ENCODE results near the gene ZNF221. TPM values are rescaled to one million over a fixed set of nuclear protein-coding genes. Genes with fewer than 3 reads are reported as not detected.

The ZNF221 gene
- total and polyA plus RNA-seq, 2 experiments from 2014 or later: 1.5 to 9.2 TPM

DNA sequence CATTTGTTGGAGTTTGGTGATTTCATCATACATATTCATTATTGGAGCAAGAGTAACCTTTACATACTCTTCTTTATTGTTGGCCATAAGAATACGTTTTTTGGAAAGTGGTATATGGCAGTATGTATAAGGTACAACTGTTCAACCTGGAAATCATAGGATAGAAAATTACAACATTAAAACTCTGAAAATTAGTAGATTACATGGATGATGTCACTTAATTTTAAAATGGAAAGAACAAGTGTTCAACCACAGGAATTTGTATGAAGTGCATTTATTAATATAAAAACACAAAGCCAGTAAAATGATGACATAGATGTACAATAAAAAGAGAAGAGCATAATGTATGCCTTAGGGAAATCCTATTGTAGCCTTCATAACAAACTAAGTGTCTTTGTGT is 25.7 kb downstream of the ZNF221 start (continued):
- TF ChIP-seq, protein P1, sequence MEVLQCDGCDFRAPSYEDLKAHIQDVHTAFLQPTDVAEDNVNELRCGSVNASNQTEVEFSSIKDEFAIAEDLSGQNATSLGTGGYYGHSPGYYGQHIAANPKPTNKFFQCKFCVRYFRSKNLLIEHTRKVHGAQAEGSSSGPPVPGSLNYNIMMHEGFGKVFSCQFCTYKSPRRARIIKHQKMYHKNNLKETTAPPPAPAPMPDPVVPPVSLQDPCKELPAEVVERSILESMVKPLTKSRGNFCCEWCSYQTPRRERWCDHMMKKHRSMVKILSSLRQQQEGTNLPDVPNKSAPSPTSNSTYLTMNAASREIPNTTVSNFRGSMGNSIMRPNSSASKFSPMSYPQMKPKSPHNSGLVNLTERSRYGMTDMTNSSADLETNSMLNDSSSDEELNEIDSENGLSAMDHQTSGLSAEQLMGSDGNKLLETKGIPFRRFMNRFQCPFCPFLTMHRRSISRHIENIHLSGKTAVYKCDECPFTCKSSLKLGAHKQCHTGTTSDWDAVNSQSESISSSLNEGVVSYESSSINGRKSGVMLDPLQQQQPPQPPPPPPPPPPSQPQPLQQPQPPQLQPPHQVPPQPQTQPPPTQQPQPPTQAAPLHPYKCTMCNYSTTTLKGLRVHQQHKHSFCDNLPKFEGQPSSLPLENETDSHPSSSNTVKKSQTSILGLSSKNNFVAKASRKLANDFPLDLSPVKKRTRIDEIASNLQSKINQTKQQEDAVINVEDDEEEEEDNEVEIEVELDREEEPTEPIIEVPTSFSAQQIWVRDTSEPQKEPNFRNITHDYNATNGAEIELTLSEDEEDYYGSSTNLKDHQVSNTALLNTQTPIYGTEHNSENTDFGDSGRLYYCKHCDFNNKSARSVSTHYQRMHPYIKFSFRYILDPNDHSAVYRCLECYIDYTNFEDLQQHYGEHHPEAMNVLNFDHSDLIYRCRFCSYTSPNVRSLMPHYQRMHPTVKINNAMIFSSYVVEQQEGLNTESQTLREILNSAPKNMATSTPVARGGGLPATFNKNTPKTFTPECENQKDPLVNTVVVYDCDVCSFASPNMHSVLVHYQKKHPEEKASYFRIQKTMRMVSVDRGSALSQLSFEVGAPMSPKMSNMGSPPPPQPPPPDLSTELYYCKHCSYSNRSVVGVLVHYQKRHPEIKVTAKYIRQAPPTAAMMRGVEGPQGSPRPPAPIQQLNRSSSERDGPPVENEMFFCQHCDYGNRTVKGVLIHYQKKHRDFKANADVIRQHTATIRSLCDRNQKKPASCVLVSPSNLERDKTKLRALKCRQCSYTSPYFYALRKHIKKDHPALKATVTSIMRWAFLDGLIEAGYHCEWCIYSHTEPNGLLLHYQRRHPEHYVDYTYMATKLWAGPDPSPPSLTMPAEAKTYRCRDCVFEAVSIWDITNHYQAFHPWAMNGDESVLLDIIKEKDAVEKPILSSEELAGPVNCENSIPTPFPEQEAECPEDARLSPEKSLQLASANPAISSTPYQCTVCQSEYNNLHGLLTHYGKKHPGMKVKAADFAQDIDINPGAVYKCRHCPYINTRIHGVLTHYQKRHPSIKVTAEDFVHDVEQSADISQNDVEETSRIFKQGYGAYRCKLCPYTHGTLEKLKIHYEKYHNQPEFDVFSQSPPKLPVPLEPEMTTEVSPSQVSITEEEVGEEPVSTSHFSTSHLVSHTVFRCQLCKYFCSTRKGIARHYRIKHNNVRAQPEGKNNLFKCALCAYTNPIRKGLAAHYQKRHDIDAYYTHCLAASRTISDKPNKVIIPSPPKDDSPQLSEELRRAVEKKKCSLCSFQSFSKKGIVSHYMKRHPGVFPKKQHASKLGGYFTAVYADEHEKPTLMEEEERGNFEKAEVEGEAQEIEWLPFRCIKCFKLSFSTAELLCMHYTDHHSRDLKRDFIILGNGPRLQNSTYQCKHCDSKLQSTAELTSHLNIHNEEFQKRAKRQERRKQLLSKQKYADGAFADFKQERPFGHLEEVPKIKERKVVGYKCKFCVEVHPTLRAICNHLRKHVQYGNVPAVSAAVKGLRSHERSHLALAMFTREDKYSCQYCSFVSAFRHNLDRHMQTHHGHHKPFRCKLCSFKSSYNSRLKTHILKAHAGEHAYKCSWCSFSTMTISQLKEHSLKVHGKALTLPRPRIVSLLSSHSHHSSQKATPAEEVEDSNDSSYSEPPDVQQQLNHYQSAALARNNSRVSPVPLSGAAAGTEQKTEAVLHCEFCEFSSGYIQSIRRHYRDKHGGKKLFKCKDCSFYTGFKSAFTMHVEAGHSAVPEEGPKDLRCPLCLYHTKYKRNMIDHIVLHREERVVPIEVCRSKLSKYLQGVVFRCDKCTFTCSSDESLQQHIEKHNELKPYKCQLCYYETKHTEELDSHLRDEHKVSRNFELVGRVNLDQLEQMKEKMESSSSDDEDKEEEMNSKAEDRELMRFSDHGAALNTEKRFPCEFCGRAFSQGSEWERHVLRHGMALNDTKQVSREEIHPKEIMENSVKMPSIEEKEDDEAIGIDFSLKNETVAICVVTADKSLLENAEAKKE (CRISPR knock-in tag; IDR thresholded peaks at IDR 0.05): no peak
- TF ChIP-seq JUNB (IDR thresholded peaks at IDR 0.05; ENCODE audit: unreplicated experiment): no peak
- no peak for TF ChIP-seq EZH2 (IDR thresholded peaks at IDR 0.05; ENCODE audit: low read depth, unreplicated experiment)
- TF ChIP-seq, protein P2, sequence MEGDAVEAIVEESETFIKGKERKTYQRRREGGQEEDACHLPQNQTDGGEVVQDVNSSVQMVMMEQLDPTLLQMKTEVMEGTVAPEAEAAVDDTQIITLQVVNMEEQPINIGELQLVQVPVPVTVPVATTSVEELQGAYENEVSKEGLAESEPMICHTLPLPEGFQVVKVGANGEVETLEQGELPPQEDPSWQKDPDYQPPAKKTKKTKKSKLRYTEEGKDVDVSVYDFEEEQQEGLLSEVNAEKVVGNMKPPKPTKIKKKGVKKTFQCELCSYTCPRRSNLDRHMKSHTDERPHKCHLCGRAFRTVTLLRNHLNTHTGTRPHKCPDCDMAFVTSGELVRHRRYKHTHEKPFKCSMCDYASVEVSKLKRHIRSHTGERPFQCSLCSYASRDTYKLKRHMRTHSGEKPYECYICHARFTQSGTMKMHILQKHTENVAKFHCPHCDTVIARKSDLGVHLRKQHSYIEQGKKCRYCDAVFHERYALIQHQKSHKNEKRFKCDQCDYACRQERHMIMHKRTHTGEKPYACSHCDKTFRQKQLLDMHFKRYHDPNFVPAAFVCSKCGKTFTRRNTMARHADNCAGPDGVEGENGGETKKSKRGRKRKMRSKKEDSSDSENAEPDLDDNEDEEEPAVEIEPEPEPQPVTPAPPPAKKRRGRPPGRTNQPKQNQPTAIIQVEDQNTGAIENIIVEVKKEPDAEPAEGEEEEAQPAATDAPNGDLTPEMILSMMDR (conservative IDR thresholded peaks at IDR 0.05; ENCODE audit: low read depth in 2 of 2): no peak

DNA sequence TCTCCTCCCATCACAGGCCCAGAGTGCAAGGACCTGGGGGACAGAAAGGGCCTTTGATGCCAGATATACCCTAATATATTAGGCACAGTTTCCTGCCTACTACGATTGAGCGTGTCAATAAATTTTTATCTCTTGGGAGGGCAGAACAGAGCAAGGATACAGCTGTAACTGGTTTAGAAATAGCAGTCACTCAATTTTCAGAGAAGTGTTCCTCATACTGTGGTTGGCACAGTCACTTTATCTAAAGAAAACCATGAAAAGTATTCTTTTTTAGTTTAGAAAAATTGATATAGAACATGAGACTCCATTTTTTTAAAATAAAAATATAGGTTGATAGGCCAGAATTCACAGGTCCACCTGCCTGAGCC is 32.5 kb downstream of the ZNF221 start:
- peaks cover 3% of the 10 kb centered on the region; the same call in 1 of the 2 replicates for H3K9me2 ChIP-seq (ENCODE audit: insufficient read depth)
- H3K27ac ChIP-seq (ENCODE audit: low read depth): no peak overlapping the region
- H3K79me2 ChIP-seq (replicated peaks; ENCODE audit: insufficient read depth): peaks cover 8% of the 10 kb centered on the region; the same call in 1 of the 2 replicates
- no peak overlapping the region for H3K27ac Mint-ChIP-seq
- no peaks in the 10 kb centered on the region for H3F3A ChIP-seq (replicated peaks; ENCODE audit: low read depth)
- ATAC-seq (no peak), DNase-seq (ENCODE audit: low spot score) (no peak)
- H4K20me1 ChIP-seq (replicated peaks; ENCODE audit: insufficient read depth): no peaks in the 10 kb centered on the region
- H3K27me3 ChIP-seq (ENCODE audit: insufficient read depth): no peaks in the 10 kb centered on the region
- H3K36me3 Mint-ChIP-seq (ENCODE audit: low read depth): peaks cover under 1% of the 10 kb centered on the region; the same call in 2 of the 3 replicates
- H3K36me3 ChIP-seq (ENCODE audit: insufficient read depth): no peaks in the 10 kb centered on the region
- peaks cover 3% of the 10 kb centered on the region for H3K27me3 Mint-ChIP-seq (ENCODE audit: insufficient read depth, low read depth, poor library complexity)
- no peaks in the 10 kb centered on the region for H3K4me1 ChIP-seq (ENCODE audit: insufficient read depth)
- no peak overlapping the region for H3K4me2 ChIP-seq
- peak overlapping the region; percentile 64; the same call in 1 of the 2 replicates for H3K4me3 ChIP-seq
- no peak overlapping the region for H2AFZ ChIP-seq
- H3K9me3 Mint-ChIP-seq: peaks cover 15% of the 10 kb centered on the region
- no peaks in the 10 kb centered on the region for H3K4me1 Mint-ChIP-seq
- peak overlapping the region; percentile 98; the same call in 2 of the 3 replicates for H3K4me3 Mint-ChIP-seq
- TF ChIP-seq, protein P3, sequence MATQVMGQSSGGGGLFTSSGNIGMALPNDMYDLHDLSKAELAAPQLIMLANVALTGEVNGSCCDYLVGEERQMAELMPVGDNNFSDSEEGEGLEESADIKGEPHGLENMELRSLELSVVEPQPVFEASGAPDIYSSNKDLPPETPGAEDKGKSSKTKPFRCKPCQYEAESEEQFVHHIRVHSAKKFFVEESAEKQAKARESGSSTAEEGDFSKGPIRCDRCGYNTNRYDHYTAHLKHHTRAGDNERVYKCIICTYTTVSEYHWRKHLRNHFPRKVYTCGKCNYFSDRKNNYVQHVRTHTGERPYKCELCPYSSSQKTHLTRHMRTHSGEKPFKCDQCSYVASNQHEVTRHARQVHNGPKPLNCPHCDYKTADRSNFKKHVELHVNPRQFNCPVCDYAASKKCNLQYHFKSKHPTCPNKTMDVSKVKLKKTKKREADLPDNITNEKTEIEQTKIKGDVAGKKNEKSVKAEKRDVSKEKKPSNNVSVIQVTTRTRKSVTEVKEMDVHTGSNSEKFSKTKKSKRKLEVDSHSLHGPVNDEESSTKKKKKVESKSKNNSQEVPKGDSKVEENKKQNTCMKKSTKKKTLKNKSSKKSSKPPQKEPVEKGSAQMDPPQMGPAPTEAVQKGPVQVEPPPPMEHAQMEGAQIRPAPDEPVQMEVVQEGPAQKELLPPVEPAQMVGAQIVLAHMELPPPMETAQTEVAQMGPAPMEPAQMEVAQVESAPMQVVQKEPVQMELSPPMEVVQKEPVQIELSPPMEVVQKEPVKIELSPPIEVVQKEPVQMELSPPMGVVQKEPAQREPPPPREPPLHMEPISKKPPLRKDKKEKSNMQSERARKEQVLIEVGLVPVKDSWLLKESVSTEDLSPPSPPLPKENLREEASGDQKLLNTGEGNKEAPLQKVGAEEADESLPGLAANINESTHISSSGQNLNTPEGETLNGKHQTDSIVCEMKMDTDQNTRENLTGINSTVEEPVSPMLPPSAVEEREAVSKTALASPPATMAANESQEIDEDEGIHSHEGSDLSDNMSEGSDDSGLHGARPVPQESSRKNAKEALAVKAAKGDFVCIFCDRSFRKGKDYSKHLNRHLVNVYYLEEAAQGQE (IDR thresholded peaks at IDR 0.05; ENCODE audit: unreplicated experiment): no peak

Data from GM23338 (cell line).